Peyer's patch (tissue), 4 donors: ENCODE results near the gene MPL.

ENCODE experiments used
- POLR2A ChIP-seq, 2 donors: fragments of 450-650 bp; IDR thresholded peaks; one replicate each; pipeline ENCODE4 v1.5.1; 2017; ENCODE audit warnings: antibody characterized with exemption in 2 of 2, mild to moderate bottlenecking in 2 of 2, moderate library complexity in 2 of 2
- TF ChIP-seq, protein P1 (sequence below), 6 experiments: fragments of 450-650 bp in 4 of 6; fragments of 200-600 bp in 2 of 6; sonication (generic) in 1 of 6; IDR thresholded peaks; one replicate each; pipeline ENCODE4 v1.5.1; 2017 to 2019; ENCODE audit warnings: antibody characterized with exemption in 6 of 6, mild to moderate bottlenecking in 3 of 6, moderate library complexity in 1 of 6

DNA sequence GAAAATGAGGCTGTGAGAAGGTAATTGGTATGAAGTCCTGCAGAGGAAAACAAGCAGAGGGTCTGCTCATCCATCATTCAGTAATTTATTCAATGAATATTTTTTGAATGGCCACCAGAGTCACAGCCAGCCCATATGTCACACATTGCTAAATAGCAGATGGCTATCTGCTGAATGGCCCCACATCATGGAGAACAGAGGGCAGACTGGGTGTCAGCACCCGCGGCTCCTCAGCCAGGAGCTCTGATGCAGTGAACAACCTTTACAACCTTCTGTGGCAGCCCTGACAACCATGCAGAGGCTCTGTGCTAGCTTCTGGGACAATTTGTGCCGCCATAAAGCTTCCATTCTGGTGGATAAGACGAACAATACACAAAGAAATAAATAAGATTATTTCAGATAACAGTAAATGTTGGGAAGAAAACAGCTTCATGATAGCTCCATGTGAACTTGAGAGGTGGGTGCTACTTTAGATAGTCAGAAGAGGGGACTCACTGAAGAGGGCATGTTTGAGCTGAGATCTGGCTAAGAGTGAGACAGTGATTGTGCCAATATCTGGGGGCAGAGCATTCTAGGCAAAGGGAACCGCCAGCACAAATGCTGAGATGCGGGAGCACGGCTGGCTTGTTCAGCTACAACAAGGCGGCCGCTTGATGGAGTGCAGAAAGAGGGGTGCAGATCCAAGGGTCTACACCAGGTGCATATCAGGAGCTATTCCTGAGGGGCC is 49.4 kb upstream of the MPL start:
- TF ChIP-seq, protein P1, sequence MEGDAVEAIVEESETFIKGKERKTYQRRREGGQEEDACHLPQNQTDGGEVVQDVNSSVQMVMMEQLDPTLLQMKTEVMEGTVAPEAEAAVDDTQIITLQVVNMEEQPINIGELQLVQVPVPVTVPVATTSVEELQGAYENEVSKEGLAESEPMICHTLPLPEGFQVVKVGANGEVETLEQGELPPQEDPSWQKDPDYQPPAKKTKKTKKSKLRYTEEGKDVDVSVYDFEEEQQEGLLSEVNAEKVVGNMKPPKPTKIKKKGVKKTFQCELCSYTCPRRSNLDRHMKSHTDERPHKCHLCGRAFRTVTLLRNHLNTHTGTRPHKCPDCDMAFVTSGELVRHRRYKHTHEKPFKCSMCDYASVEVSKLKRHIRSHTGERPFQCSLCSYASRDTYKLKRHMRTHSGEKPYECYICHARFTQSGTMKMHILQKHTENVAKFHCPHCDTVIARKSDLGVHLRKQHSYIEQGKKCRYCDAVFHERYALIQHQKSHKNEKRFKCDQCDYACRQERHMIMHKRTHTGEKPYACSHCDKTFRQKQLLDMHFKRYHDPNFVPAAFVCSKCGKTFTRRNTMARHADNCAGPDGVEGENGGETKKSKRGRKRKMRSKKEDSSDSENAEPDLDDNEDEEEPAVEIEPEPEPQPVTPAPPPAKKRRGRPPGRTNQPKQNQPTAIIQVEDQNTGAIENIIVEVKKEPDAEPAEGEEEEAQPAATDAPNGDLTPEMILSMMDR (IDR thresholded peaks at IDR 0.05) = peak in 1 of 6 experiments; percentile 18
- no peak for TF ChIP-seq POLR2A (IDR thresholded peaks at IDR 0.05)
